ENCODE measurements around the gene RHBDD3. TPM values are rescaled to one million over a fixed set of nuclear protein-coding genes. Genes with fewer than 3 reads are reported as not detected.

RHBDD3 gene
- total RNA-seq, 1 donor from 2014 or later: 254 TPM

- no peak for DNase-seq (ENCODE audit: low spot score in 2 of 2)
- no peak for TF ChIP-seq CTCF (IDR thresholded peaks at IDR 0.05)
- Histone ChIP-seq H3K27ac (no peak overlapping the region), H3K27me3 (no peaks in the 10 kb centered on the region), H3K4me1 (no peaks in the 10 kb centered on the region), H3K4me3 (no peak overlapping the region), H3K9me3 (no peaks in the 10 kb centered on the region), H3K36me3 (no peaks in the 10 kb centered on the region)
- intact Hi-C loops (cut with DNase I): no loop called here
Measured at GRCh38 chr22:29212743-29213142, 55.0 kb downstream of the RHBDD3 start.

GRCh38 chr22:29211466-29211865 is 56.3 kb downstream of the RHBDD3 start:
- Histone ChIP-seq H3K4me1 (no peaks in the 10 kb centered on the region), H3K9me3 (no peaks in the 10 kb centered on the region), H3K36me3 (no peaks in the 10 kb centered on the region), H3K27ac (no peak overlapping the region), H3K27me3 (no peaks in the 10 kb centered on the region), H3K4me3 (no peak overlapping the region)
- intact Hi-C loops (cut with DNase I): no loop called here
- DNase-seq (ENCODE audit: low spot score in 2 of 2): no peak
- no peak for TF ChIP-seq CTCF (IDR thresholded peaks at IDR 0.05)

GRCh38 chr22:29211066-29211465 is 56.7 kb downstream of the RHBDD3 start:
- intact Hi-C loops (cut with DNase I): no loop called here
- no peaks in the 10 kb centered on the region for H3K9me3 ChIP-seq
- no peaks in the 10 kb centered on the region for H3K27me3 ChIP-seq
- TF ChIP-seq CTCF (IDR thresholded peaks at IDR 0.05): no peak
- H3K36me3 ChIP-seq: no peaks in the 10 kb centered on the region
- H3K4me3 ChIP-seq: no peak overlapping the region
- DNase-seq (ENCODE audit: low spot score in 2 of 2): no peak
- no peak overlapping the region for H3K27ac ChIP-seq
- no peaks in the 10 kb centered on the region for H3K4me1 ChIP-seq

Other genes starting within 250 kb of the RHBDD3 start
- not detected for gene C22orf31, start 206.2 kb downstream of the RHBDD3 start, total RNA-seq
- gene KREMEN1, start 194.9 kb downstream of the RHBDD3 start, total RNA-seq: 10.7 TPM
- gene EMID1, start 62.1 kb downstream of the RHBDD3 start, total RNA-seq: 0.64 TPM
- gene EWSR1, start 287 bp upstream of the RHBDD3 start, total RNA-seq: 133 TPM
- gene GAS2L1, start 38.7 kb upstream of the RHBDD3 start, total RNA-seq: 99.3 TPM
- gene RASL10A, start 47.7 kb upstream of the RHBDD3 start, total RNA-seq: not detected
- gene AP1B1, start 120.6 kb upstream of the RHBDD3 start, total RNA-seq: 86.4 TPM
- gene RFPL1, start 170.6 kb upstream of the RHBDD3 start, total RNA-seq: not detected
- gene NEFH, start 212.2 kb upstream of the RHBDD3 start, total RNA-seq: 0.32 TPM

All from ascending aorta (tissue), 2 donors.